Measurements from ENCODE around the gene S100A13. TPM values are rescaled to one million over a fixed set of nuclear protein-coding genes. Genes with fewer than 3 reads are reported as not detected.

The S100A13 gene
- total and polyA plus RNA-seq, 3 donors from 2014 or later, result 54.2 to 90.9 (median 78.2) TPM

DNA sequence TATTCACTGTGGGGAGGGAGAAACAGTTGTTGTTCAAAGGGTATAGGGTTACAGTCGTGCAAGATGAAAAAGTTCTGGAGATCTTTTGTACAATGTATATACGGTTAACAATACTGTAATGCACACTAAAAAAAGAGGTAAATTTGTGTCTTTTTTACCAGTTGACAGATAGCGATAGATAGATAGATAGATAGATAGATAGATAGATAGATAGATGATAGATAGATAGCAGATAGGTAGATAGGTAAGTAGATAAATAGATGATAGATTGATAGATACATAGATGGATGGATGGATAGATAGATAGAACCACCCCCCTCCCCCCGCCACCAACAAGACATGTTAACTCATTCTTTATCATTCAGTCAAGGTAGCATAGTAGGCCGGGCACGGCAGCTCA, 24.6 kb downstream of the S100A13 start:
- TF ChIP-seq POLR2A (IDR thresholded peaks at IDR 0.05), result no peak
- TF ChIP-seq, protein P1, sequence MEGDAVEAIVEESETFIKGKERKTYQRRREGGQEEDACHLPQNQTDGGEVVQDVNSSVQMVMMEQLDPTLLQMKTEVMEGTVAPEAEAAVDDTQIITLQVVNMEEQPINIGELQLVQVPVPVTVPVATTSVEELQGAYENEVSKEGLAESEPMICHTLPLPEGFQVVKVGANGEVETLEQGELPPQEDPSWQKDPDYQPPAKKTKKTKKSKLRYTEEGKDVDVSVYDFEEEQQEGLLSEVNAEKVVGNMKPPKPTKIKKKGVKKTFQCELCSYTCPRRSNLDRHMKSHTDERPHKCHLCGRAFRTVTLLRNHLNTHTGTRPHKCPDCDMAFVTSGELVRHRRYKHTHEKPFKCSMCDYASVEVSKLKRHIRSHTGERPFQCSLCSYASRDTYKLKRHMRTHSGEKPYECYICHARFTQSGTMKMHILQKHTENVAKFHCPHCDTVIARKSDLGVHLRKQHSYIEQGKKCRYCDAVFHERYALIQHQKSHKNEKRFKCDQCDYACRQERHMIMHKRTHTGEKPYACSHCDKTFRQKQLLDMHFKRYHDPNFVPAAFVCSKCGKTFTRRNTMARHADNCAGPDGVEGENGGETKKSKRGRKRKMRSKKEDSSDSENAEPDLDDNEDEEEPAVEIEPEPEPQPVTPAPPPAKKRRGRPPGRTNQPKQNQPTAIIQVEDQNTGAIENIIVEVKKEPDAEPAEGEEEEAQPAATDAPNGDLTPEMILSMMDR (IDR thresholded peaks at IDR 0.05), result no peak
- Histone ChIP-seq H3K36me3 (ENCODE audit: low read depth, missing control alignments) (no peaks in the 10 kb centered on the region), H3K4me1 (peaks cover 3% of the 10 kb centered on the region), H3K4me3 (no peak overlapping the region), H3K27me3 (no peaks in the 10 kb centered on the region), H3K27ac (no peak overlapping the region), H3K9me3 (no peaks in the 10 kb centered on the region)
- DNase-seq, result no peak
- 90 to 94% methylated on average over 6 of the region's 6 CpGs for WGBS, 2 donors
- intact Hi-C loops (cut with DNase I; ENCODE audit: low total_unique reads), result no loop called here

DNA sequence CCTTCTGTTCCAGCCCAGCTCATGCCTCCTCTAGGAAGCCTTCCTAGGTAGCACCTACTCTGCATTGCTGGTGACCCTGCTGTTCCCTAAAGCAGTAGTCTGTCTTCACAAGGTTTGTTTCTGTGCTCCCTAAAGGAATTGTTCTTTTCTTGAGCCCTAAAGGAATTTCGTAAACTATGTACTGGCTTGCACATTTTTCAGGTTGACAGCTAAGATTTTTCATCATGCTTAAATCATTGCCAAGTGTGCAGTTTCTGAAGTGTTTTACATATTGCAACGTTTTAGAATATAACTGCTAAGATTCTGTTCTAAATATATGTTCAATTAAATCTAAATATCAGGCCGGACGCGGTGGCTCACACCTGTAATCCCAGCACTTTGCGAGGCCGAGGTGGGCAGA, 27.5 kb downstream of the S100A13 start:
- Histone ChIP-seq H3K4me3 (no peak overlapping the region), H3K9me3 (no peaks in the 10 kb centered on the region), H3K4me1 (no peaks in the 10 kb centered on the region), H3K27me3 (no peaks in the 10 kb centered on the region), H3K36me3 (ENCODE audit: low read depth, missing control alignments) (no peaks in the 10 kb centered on the region), H3K27ac (no peak overlapping the region)
- 92 to 96% methylated on average over 7 of the region's 7 CpGs for WGBS, 2 donors
- TF ChIP-seq POLR2A (IDR thresholded peaks at IDR 0.05), result no peak
- TF ChIP-seq, protein P1 (IDR thresholded peaks at IDR 0.05), result no peak
- no peak for DNase-seq
- intact Hi-C loops (cut with DNase I; ENCODE audit: low total_unique reads), result no loop called here

DNA sequence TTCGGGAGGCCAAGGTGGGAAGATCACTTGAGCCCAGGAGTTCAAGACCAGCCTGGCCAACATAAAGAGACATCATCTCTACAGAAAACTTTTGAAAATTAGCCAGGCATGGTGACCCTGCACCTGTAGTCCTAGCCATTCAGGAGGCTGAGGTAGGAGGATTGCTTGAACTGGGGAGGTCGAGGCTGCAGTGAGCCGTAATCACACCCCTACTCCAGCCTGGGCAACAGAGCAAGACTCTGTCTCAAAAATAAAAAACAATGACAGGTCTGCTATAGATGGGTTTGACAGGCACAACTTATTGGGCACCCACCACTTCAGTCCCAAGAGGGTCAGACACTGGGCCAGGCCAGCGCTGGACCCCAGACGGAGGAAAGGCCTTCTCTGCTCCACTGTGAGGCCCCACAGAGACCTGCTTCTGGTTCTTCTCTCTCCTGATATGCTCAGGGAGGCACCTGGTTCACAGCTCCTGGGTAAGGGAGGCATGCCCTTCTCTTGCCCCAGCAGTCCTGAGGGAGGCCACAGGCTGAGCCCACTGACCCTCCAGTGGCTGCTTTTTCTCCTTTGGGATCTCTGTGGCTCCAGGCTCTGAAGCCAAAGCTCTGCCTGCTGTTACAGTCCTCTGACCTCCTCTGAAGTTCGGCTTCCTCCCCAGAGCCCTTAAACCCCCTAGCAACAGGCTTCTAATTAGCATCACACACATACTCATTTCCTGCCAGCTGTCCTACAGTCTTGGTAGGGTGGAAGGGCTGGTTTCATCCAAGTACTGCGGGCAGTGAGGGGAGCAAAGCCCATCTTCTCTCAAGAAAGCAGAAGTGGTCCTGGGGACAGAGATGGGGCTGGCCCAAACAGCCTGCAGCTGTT, 28.8 kb downstream of the S100A13 start:
- intact Hi-C loops (cut with DNase I; ENCODE audit: low total_unique reads), result no loop called here
- no peaks in the 10 kb centered on the region for H3K27me3 ChIP-seq
- H3K4me1 ChIP-seq, result no peaks in the 10 kb centered on the region
- H3K9me3 ChIP-seq, result no peaks in the 10 kb centered on the region
- H3K36me3 ChIP-seq (ENCODE audit: low read depth, missing control alignments), result no peaks in the 10 kb centered on the region
- H3K27ac ChIP-seq, result no peak overlapping the region
- no peak for DNase-seq
- WGBS, 2 donors, result 81 to 83% methylated on average over 5 to 7 of the region's 7 CpGs
- H3K4me3 ChIP-seq, result no peak overlapping the region
- no peak for TF ChIP-seq POLR2A (IDR thresholded peaks at IDR 0.05)
- TF ChIP-seq, protein P1 (IDR thresholded peaks at IDR 0.05), result no peak

DNA sequence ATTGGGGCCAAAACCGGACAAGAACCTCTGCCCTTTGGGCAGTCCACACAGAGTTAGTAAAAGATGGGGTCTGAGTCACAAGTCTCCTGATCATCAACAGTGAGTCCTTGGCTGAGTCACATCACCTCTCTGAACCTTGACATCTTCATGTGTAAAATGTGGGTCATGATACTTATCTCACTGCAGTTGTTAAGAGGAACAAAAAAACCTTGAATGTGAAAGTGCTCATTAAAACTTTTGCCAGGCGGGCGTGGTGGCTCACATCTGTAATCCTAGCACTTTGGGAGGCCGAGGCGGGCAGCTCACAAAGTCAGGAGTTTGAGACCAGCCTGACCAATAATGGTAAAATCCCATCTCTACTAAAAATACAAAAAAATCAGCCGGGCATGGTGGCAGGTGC, 30.1 kb downstream of the S100A13 start:
- TF ChIP-seq, protein P1 (IDR thresholded peaks at IDR 0.05), result no peak
- TF ChIP-seq POLR2A (IDR thresholded peaks at IDR 0.05), result no peak
- DNase-seq, result no peak
- Histone ChIP-seq H3K4me3 (no peak overlapping the region), H3K9me3 (no peaks in the 10 kb centered on the region), H3K27ac (no peak overlapping the region), H3K4me1 (no peaks in the 10 kb centered on the region), H3K36me3 (ENCODE audit: low read depth, missing control alignments) (no peaks in the 10 kb centered on the region), H3K27me3 (no peaks in the 10 kb centered on the region)
- intact Hi-C loops (cut with DNase I; ENCODE audit: low total_unique reads), result no loop called here
- WGBS, 2 donors, result 85 to 91% methylated on average over 6 of the region's 6 CpGs

DNA sequence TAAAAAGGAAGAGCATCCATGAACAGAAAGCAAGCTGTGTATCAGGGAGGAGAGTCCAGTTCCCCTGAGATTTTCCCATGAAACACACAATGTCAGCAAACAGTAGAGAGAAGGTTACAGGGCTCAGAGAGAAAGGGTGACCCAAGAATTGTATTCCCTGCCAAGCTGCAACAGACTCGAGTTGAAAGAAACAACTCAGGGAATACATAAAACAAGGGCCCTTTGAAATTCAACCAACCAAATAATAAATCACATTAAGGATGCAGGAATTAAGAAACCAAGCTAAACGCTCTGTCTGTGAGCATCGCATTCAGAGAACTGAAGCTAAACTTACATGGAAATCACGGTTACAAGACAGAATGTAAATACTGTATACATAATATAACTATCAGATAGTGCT, 34.6 kb downstream of the S100A13 start:
- no peak for DNase-seq
- no peak for TF ChIP-seq POLR2A (IDR thresholded peaks at IDR 0.05)
- Histone ChIP-seq H3K4me3 (no peak overlapping the region), H3K27me3 (no peaks in the 10 kb centered on the region), H3K9me3 (no peaks in the 10 kb centered on the region), H3K36me3 (ENCODE audit: low read depth, missing control alignments) (no peaks in the 10 kb centered on the region), H3K27ac (no peak overlapping the region), H3K4me1 (no peaks in the 10 kb centered on the region)
- intact Hi-C loops (cut with DNase I; ENCODE audit: low total_unique reads), result no loop called here
- 43 to 54% methylated on average over 4 of the region's 4 CpGs for WGBS, 2 donors
